Upper lobe of left lung (tissue), 6 donors: ENCODE results near the gene ZDHHC11B. TPM values are rescaled to one million over a fixed set of nuclear protein-coding genes. Genes with fewer than 3 reads are reported as not detected.

Experiments
- ATAC-seq, 2 donors: fragments of 200-7000 bp; cut with Tn5 transposase; one replicate each; pipeline ENCODE4 v1.9.1; 2022; ENCODE audit warnings: mild to moderate bottlenecking in 2 of 2, moderate library complexity in 2 of 2; ENCODE audit not compliant: low FRiP score in 2 of 2
- DNase-seq, 2 donors: peaks; one replicate each; pipeline ENCODE4 v3.0.0-alpha.2; 2019 to 2020
- H3K27ac ChIP-seq, 4 donors: fragments of 200-600 bp; sonication (generic); one replicate each; pipeline ENCODE4 v1.5.1; 2016 to 2019
- H3K27me3 ChIP-seq, 4 donors: fragments of 200-600 bp; sonication (generic); one replicate each; pipeline ENCODE4 v1.5.1; 2017 to 2019
- H3K36me3 ChIP-seq, 4 donors: fragments of 200-600 bp; sonication (generic); one replicate each; pipeline ENCODE4 v1.5.1; 2016 to 2019
- H3K4me1 ChIP-seq, 4 donors: fragments of 200-600 bp; sonication (generic); one replicate each; pipeline ENCODE4 v1.5.1; 2018 to 2019
- H3K4me3 ChIP-seq, 4 donors: fragments of 200-600 bp; sonication (generic); one replicate each; pipeline ENCODE4 v1.5.1; 2017 to 2019; ENCODE audit warnings: mild to moderate bottlenecking in 2 of 4, moderate library complexity in 1 of 4
- H3K9me3 ChIP-seq, 4 donors: fragments of 200-600 bp; sonication (generic); one replicate each; pipeline ENCODE4 v1.5.1; 2018 to 2019
- CTCF ChIP-seq, 6 experiments: fragments of 450-650 bp in 4 of 6; fragments of 200-600 bp in 2 of 6; sonication (generic) in 2 of 6; IDR thresholded peaks; one replicate each; pipeline ENCODE4 v1.5.1; 2016 to 2019; ENCODE audit warnings: antibody characterized with exemption in 6 of 6
- EP300 ChIP-seq, 4 donors: sonication (generic); formaldehyde crosslinking; IDR thresholded peaks; one replicate each; pipeline ENCODE4 v1.5.1; 2017; ENCODE audit warnings: antibody characterized with exemption in 4 of 4, control low read depth in 2 of 4
- POLR2A ChIP-seq, 4 donors: fragments of 450-650 bp; IDR thresholded peaks; one replicate each; pipeline ENCODE4 v1.5.1; 2016 to 2017; ENCODE audit warnings: antibody characterized with exemption in 4 of 4, mild to moderate bottlenecking in 2 of 4
- POLR2AphosphoS5 ChIP-seq, 2 donors: sonication (generic); formaldehyde crosslinking; IDR thresholded peaks; one replicate each; pipeline ENCODE4 v1.5.1; 2017; ENCODE audit warnings: antibody characterized with exemption in 2 of 2
- WGBS, 2 donors: methylation state at CpG; one replicate each; pipeline ENCODE4 v1.1.5; 2017 to 2018; 5-methylcytosine and 5-hydroxymethylcytosine counted together
- total RNA-seq, 6 donors: library from RNA; depleted of rRNA in 4 of 6; stranded (reverse); fragments of >200 nt in 4 of 6; gene quantifications; one replicate each; pipeline versions ENCODE4 v1.1.0 to v1.2.1, GENCODE V29; 2016 to 2021
- donor health status: DM: no; HTN: no; CAD: no; lungs with moderate emphysema.
- donor health status: DM: no; HTN: yes; CAD: no; lungs with severe emphysema.

Gene ZDHHC11B
- total RNA-seq, 6 donors from 2014 or later: 7.4 to 40.8 (median 13.1) TPM

GRCh38 chr5:674630-675011 lies 109.9 kb downstream of the ZDHHC11B start:
- no peaks in the 10 kb centered on the region for H3K27me3 ChIP-seq
- no peaks in the 10 kb centered on the region for H3K36me3 ChIP-seq
- TF ChIP-seq CTCF (IDR thresholded peaks at IDR 0.05) (no peak), POLR2AphosphoS5 (IDR thresholded peaks at IDR 0.05) (no peak), POLR2A (IDR thresholded peaks at IDR 0.05) (no peak), EP300 (IDR thresholded peaks at IDR 0.05) (no peak)
- no peak for ATAC-seq
- H3K9me3 ChIP-seq: no peaks in the 10 kb centered on the region
- no peak overlapping the region for H3K27ac ChIP-seq
- peaks cover 23 to 36% (median 32%) of the 10 kb centered on the region in 4 donors for H3K4me1 ChIP-seq
- WGBS, 2 donors: 51 to 61% methylated on average over 3 to 6 of the region's 7 CpGs
- H3K4me3 ChIP-seq: no peak overlapping the region
- DNase-seq: peak in 1 of 2 donors; percentile 16

GRCh38 chr5:673831-674629 lies 110.5 kb downstream of the ZDHHC11B start:
- ATAC-seq: no peak
- Histone ChIP-seq H3K4me1 (peaks cover 23 to 36% (median 32%) of the 10 kb centered on the region in 4 donors), H3K9me3 (no peaks in the 10 kb centered on the region), H3K27ac (no peak overlapping the region), H3K36me3 (no peaks in the 10 kb centered on the region), H3K27me3 (no peaks in the 10 kb centered on the region), H3K4me3 (no peak overlapping the region)
- DNase-seq: peak; percentile 18 to 73
- no peak for TF ChIP-seq POLR2AphosphoS5 (IDR thresholded peaks at IDR 0.05)
- no peak for TF ChIP-seq CTCF (IDR thresholded peaks at IDR 0.05)
- no peak for TF ChIP-seq EP300 (IDR thresholded peaks at IDR 0.05)
- TF ChIP-seq POLR2A (IDR thresholded peaks at IDR 0.05): no peak
- 70% methylated on average over 24 of the region's 27 CpGs; no CpG with 5 or more reads in 1 of the 2 donors for WGBS, 2 donors

GRCh38 chr5:673161-673830 lies 111.2 kb downstream of the ZDHHC11B start:
- TF ChIP-seq CTCF (IDR thresholded peaks at IDR 0.05) (no peak), POLR2AphosphoS5 (IDR thresholded peaks at IDR 0.05) (no peak), POLR2A (IDR thresholded peaks at IDR 0.05) (no peak), EP300 (IDR thresholded peaks at IDR 0.05) (no peak)
- Histone ChIP-seq H3K27me3 (no peaks in the 10 kb centered on the region), H3K27ac (no peak overlapping the region), H3K9me3 (no peaks in the 10 kb centered on the region), H3K36me3 (peaks cover 0 to 2% (median 0%) of the 10 kb centered on the region in 4 donors), H3K4me1 (peaks cover 23 to 36% (median 32%) of the 10 kb centered on the region in 4 donors), H3K4me3 (peak overlapping the region in 2 of 4 donors; percentile 4 to 27)
- DNase-seq (peak; percentile 17 to 68), ATAC-seq (no peak)
- WGBS, 2 donors: 20 to 49% methylated on average over 4 to 16 of the region's 19 CpGs

GRCh38 chr5:672329-673160 lies 112.0 kb downstream of the ZDHHC11B start:
- ATAC-seq: peak; percentile 20 to 56
- no peak for TF ChIP-seq CTCF (IDR thresholded peaks at IDR 0.05)
- peak in 1 of 4 donors; percentile 43 for TF ChIP-seq EP300 (IDR thresholded peaks at IDR 0.05)
- Histone ChIP-seq H3K27ac (peak overlapping the region in 1 of 4 donors; percentile 41), H3K4me1 (peaks cover 23 to 36% (median 32%) of the 10 kb centered on the region in 4 donors), H3K27me3 (no peaks in the 10 kb centered on the region), H3K4me3 (peak overlapping the region in 2 of 4 donors; percentile 4 to 27), H3K9me3 (no peaks in the 10 kb centered on the region), H3K36me3 (peaks cover 0 to 4% (median 0%) of the 10 kb centered on the region in 4 donors)
- 8 to 11% methylated on average over 22 to 23 of the region's 27 CpGs for WGBS, 2 donors
- DNase-seq: peak; percentile 39 to 95
